Neural progenitor cell (in vitro differentiated cells): ENCODE measurements around the gene MX1. TPM values are rescaled to one million over a fixed set of nuclear protein-coding genes. Genes with fewer than 3 reads are reported as not detected.
A peak's percentile ranks its signal among the peaks of the same experiment; 100 is the strongest.

Experiments
- DNase-seq: peaks from one replicate; pipeline ENCODE4 v3.0.0-alpha.2; 2016; ENCODE audit warnings: low spot score
- H2AFZ ChIP-seq: fragments of 200-600 bp; sonication (generic); replicated peaks from 2 replicates; pipeline ENCODE4 v1.6.1; 2016; ENCODE audit warnings: antibody characterized with exemption
- H3F3A ChIP-seq: fragments of 200-600 bp; sonication (generic); 2 replicates; pipeline ENCODE4 v1.6.1; 2016; ENCODE audit warnings: antibody characterized with exemption, low read depth
- H3K27ac ChIP-seq: fragments of 200-600 bp; sonication (generic); 2 replicates; pipeline ENCODE4 v1.5.1; 2016; ENCODE audit warnings: mild to moderate bottlenecking
- H3K27me3 ChIP-seq: fragments of 200-600 bp; sonication (generic); 2 replicates; pipeline ENCODE4 v1.6.1; 2016; ENCODE audit warnings: mild to moderate bottlenecking, moderate library complexity
- H3K36me3 ChIP-seq: fragments of 200-600 bp; sonication (generic); 2 replicates; pipeline ENCODE4 v1.5.1; 2016
- H3K4me1 ChIP-seq: fragments of 200-600 bp; sonication (generic); 2 replicates; pipeline ENCODE4 v1.6.1; 2016; ENCODE audit warnings: mixed run types
- H3K4me2 ChIP-seq: fragments of 200-600 bp; sonication (generic); 2 replicates; pipeline ENCODE4 v1.6.1; 2016
- H3K4me3 ChIP-seq: fragments of 200-600 bp; sonication (generic); 2 replicates; pipeline ENCODE4 v1.5.1; 2016
- H3K79me2 ChIP-seq: fragments of 200-600 bp; sonication (generic); 2 replicates; pipeline ENCODE4 v1.6.1; 2016; ENCODE audit warnings: low read depth
- H3K9ac ChIP-seq: fragments of 200-600 bp; sonication (generic); 2 replicates; pipeline ENCODE4 v1.6.1; 2016
- H3K9me3 ChIP-seq: fragments of 200-600 bp; sonication (generic); 2 replicates; pipeline ENCODE4 v1.5.1; 2016; ENCODE audit warnings: low read depth
- H4K20me1 ChIP-seq: fragments of 200-600 bp; sonication (generic); 2 replicates; pipeline ENCODE4 v1.6.1; 2016; ENCODE audit warnings: low read depth
- H3K27ac Mint-ChIP-seq: 3 replicates; pipeline ENCODE4 v1.8.0; 2021; ENCODE audit warnings: mixed read lengths
- H3K27me3 Mint-ChIP-seq: 2 replicates; pipeline ENCODE4 v1.8.0; 2022; ENCODE audit warnings: low read depth, mild to moderate bottlenecking, inconsistent platforms, moderate library complexity, mixed read lengths; ENCODE audit not compliant: insufficient read depth
- H3K36me3 Mint-ChIP-seq: 3 replicates; pipeline ENCODE4 v1.8.0; 2021; ENCODE audit warnings: mixed read lengths
- H3K4me1 Mint-ChIP-seq: 3 replicates; pipeline ENCODE4 v1.8.0; 2021; ENCODE audit warnings: mixed read lengths
- H3K4me3 Mint-ChIP-seq: 3 replicates; pipeline ENCODE4 v1.8.0; 2021; ENCODE audit warnings: mild to moderate bottlenecking, moderate library complexity, mixed read lengths
- H3K9me3 Mint-ChIP-seq: 3 replicates; pipeline ENCODE4 v1.8.0; 2020; ENCODE audit warnings: mixed read lengths
- CTCF ChIP-seq: fragments of 200-600 bp; sonication (generic); IDR thresholded peaks from 2 replicates; pipeline ENCODE4 v1.5.1; 2017; ENCODE audit warnings: antibody characterized with exemption, mild to moderate bottlenecking
- EZH2 ChIP-seq: fragments of 200-600 bp; sonication (generic); IDR thresholded peaks from 2 replicates; pipeline ENCODE4 v1.6.1; 2017; ENCODE audit warnings: antibody characterized with exemption, mild to moderate bottlenecking, moderate library complexity
- EZH2phosphoT487 ChIP-seq: fragments of 200-600 bp; sonication (generic); IDR thresholded peaks from 2 replicates; pipeline ENCODE4 v1.6.1; 2017; ENCODE audit warnings: antibody characterized with exemption
- total RNA-seq: library from RNA; depleted of rRNA; stranded (reverse); fragments of >200 nt; gene quantifications from 2 replicates; pipeline ENCODE4 v1.2.3, GENCODE V29; 2015; ENCODE audit warnings: low replicate concordance

The MX1 gene
- total RNA-seq, 1 donor from 2014 or later: 1.7 TPM

DNA sequence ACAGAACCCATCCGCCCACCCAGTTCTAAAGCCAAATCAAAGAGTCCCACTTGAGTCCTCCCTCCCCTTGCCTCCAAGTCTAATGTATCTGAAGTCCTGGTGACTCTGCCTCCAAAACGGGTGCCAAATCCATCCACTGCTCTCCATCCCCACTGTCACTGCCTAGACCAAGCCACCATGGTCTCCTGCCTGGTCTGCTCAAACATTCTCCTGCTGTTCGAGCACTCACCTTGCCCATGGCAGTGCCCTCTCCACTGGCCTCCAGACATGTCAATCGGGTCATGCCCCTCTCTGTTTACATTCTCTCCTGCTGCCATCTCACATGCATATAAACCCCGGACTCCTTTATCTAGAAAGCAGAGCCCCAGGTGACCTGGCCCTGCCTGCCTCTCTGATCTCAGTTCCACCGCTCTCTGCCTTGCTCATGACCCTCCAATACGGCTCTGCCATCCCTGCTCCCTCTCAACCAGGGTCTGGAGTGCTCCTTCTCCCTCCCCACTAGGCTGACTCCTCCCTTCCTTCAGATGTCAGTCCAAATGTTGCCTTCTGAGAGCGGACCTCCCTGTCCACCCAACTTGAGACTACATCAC lies 32.1 kb upstream of the MX1 start:
- peak overlapping the region; percentile 4 for H3K4me3 Mint-ChIP-seq
- H3K4me1 ChIP-seq: no peaks in the 10 kb centered on the region
- DNase-seq: no peak
- H3K9ac ChIP-seq: no peak overlapping the region
- no peaks in the 10 kb centered on the region for H3F3A ChIP-seq
- H3K27ac Mint-ChIP-seq: no peak overlapping the region
- no peaks in the 10 kb centered on the region for H3K36me3 Mint-ChIP-seq
- no peaks in the 10 kb centered on the region for H3K27me3 ChIP-seq
- peaks cover 6% of the 10 kb centered on the region for H3K27me3 Mint-ChIP-seq
- H3K9me3 ChIP-seq: no peaks in the 10 kb centered on the region
- no peaks in the 10 kb centered on the region for H4K20me1 ChIP-seq
- no peak overlapping the region for H3K27ac ChIP-seq
- TF ChIP-seq CTCF: no peak
- no peak for TF ChIP-seq EZH2
- TF ChIP-seq EZH2phosphoT487: no peak
- no peak overlapping the region for H3K4me3 ChIP-seq
- H3K4me2 ChIP-seq: no peak overlapping the region
- no peaks in the 10 kb centered on the region for H3K79me2 ChIP-seq
- H3K9me3 Mint-ChIP-seq: peaks cover 2% of the 10 kb centered on the region
- no peak overlapping the region for H2AFZ ChIP-seq
- no peaks in the 10 kb centered on the region for H3K36me3 ChIP-seq
- no peaks in the 10 kb centered on the region for H3K4me1 Mint-ChIP-seq

DNA sequence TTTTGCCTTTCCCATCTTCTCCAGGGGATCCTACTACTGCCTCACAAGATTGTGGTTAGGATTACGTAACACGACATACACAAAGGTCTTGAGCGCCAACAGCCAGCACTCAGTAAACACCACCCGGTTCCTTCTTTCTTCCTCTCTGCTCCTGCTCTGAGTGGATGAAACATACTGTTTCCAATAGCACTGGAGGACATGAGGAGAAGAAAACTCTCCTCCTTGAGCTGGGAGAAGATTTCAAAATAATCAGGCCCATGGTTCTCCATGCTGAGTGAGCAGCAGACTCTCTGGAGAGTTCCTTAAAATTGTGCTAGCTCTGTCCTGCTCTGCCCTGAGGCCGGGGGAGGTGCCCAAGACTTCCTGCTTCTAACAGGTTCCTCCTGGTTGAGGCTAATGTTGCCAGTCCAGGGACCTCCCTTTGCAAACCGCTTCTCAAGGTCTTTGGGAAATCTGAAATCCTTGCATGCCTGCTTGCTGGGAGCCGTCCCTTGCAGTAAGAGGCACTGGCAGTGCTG lies 29.4 kb upstream of the MX1 start:
- H3K4me3 Mint-ChIP-seq: no peak overlapping the region
- H3K27me3 ChIP-seq: no peaks in the 10 kb centered on the region
- no peaks in the 10 kb centered on the region for H3K36me3 ChIP-seq
- peaks cover 14% of the 10 kb centered on the region for H3K27me3 Mint-ChIP-seq
- no peak overlapping the region for H3K4me2 ChIP-seq
- no peak overlapping the region for H3K9ac ChIP-seq
- no peak for DNase-seq
- no peaks in the 10 kb centered on the region for H3K4me1 Mint-ChIP-seq
- H2AFZ ChIP-seq: no peak overlapping the region
- no peaks in the 10 kb centered on the region for H3K4me1 ChIP-seq
- H3K27ac ChIP-seq: no peak overlapping the region
- H3K4me3 ChIP-seq: no peak overlapping the region
- no peaks in the 10 kb centered on the region for H4K20me1 ChIP-seq
- H3K27ac Mint-ChIP-seq: no peak overlapping the region
- no peak for TF ChIP-seq EZH2
- no peaks in the 10 kb centered on the region for H3K9me3 ChIP-seq
- H3K9me3 Mint-ChIP-seq: no peaks in the 10 kb centered on the region
- no peaks in the 10 kb centered on the region for H3K79me2 ChIP-seq
- no peaks in the 10 kb centered on the region for H3F3A ChIP-seq
- H3K36me3 Mint-ChIP-seq: no peaks in the 10 kb centered on the region

DNA sequence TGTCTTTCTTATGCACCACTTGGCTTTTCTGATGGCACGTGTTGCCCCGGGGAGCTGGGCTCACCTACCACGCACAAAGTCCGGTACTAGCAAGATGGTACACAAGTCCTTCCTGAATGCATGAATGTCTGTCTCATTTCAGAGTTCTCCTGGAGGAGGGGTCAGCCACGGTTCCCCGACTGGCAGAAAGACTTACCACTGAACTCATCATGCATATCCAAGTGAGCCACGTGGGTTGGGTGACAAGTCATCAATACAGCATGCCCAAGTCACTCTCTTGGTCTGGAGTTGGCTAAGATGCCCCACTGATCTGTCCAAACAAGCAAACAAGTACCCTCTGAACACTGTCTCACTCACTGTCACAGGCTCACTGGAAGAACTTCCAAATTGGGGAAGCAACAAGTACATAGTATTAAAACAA lies 28.6 kb upstream of the MX1 start:
- H3K36me3 Mint-ChIP-seq: no peaks in the 10 kb centered on the region
- no peak overlapping the region for H3K27ac ChIP-seq
- peaks cover 14% of the 10 kb centered on the region for H3K27me3 Mint-ChIP-seq
- no peak overlapping the region for H3K4me2 ChIP-seq
- TF ChIP-seq EZH2 (no peak), CTCF (no peak), EZH2phosphoT487 (no peak)
- H3K4me3 Mint-ChIP-seq: no peak overlapping the region
- H3K4me3 ChIP-seq: no peak overlapping the region
- no peak overlapping the region for H3K27ac Mint-ChIP-seq
- no peaks in the 10 kb centered on the region for H3K9me3 Mint-ChIP-seq
- no peaks in the 10 kb centered on the region for H3K4me1 Mint-ChIP-seq
- H4K20me1 ChIP-seq: no peaks in the 10 kb centered on the region
- no peaks in the 10 kb centered on the region for H3K27me3 ChIP-seq
- no peaks in the 10 kb centered on the region for H3K9me3 ChIP-seq
- H3K36me3 ChIP-seq: no peaks in the 10 kb centered on the region
- DNase-seq: no peak
- H3K4me1 ChIP-seq: no peaks in the 10 kb centered on the region
- H3F3A ChIP-seq: no peaks in the 10 kb centered on the region
- no peak overlapping the region for H3K9ac ChIP-seq
- no peak overlapping the region for H2AFZ ChIP-seq
- no peaks in the 10 kb centered on the region for H3K79me2 ChIP-seq

DNA sequence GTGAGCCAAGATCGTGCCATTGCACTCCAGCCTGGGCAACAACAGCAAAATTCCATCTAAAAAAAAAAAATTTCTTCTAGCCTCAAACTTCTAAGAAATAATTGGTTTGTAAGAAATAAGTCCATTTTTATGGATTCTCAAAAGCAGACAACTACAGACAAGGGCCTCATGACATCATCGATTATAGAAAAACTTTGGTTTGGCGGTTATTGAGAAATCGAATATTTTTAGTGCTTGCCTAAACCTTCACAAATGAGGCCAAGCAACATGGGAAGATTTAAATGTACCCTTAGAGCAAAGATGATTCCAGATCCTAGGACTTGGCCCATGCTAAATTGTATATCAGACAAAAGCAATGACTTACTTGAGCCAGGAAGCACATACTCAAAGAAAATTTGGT lies 27.8 kb upstream of the MX1 start:
- peaks cover 16% of the 10 kb centered on the region for H3K27me3 Mint-ChIP-seq
- H3K27ac ChIP-seq: no peak overlapping the region
- H2AFZ ChIP-seq: no peak overlapping the region
- H3F3A ChIP-seq: no peaks in the 10 kb centered on the region
- no peaks in the 10 kb centered on the region for H3K9me3 Mint-ChIP-seq
- H3K4me2 ChIP-seq: no peak overlapping the region
- H3K9me3 ChIP-seq: no peaks in the 10 kb centered on the region
- H3K27me3 ChIP-seq: no peaks in the 10 kb centered on the region
- no peak overlapping the region for H3K4me3 Mint-ChIP-seq
- H3K79me2 ChIP-seq: no peaks in the 10 kb centered on the region
- H3K4me1 ChIP-seq: no peaks in the 10 kb centered on the region
- DNase-seq: no peak
- H4K20me1 ChIP-seq: no peaks in the 10 kb centered on the region
- H3K36me3 Mint-ChIP-seq: no peaks in the 10 kb centered on the region
- no peaks in the 10 kb centered on the region for H3K4me1 Mint-ChIP-seq
- no peak overlapping the region for H3K4me3 ChIP-seq
- H3K27ac Mint-ChIP-seq: no peak overlapping the region
- no peaks in the 10 kb centered on the region for H3K36me3 ChIP-seq
- no peak overlapping the region for H3K9ac ChIP-seq
- no peak for TF ChIP-seq EZH2
- TF ChIP-seq CTCF: no peak
- TF ChIP-seq EZH2phosphoT487: no peak
